ENCODE data around the gene LHFPL3. TPM values are rescaled to one million over a fixed set of nuclear protein-coding genes. Genes with fewer than 3 reads are reported as not detected.
"Not testable (repeated sequence)": the region's sequence is repeated elsewhere in the genome, so short reads cannot be mapped to it uniquely, and the experiment has no call there.

Gene LHFPL3
- total RNA-seq, 1 donor from 2014 or later: not detected

GRCh38 chr7:104482362-104483037, 154.1 kb downstream of the LHFPL3 start:
- no peak for DNase-seq (ENCODE audit: low read depth)

- DNase-seq (ENCODE audit: low read depth): no peak
Observed at GRCh38 chr7:104486931-104487330, 158.5 kb downstream of the LHFPL3 start.

- no peak for DNase-seq (ENCODE audit: low read depth)
Observed at GRCh38 chr7:104487642-104488041, 159.2 kb downstream of the LHFPL3 start.

GRCh38 chr7:104497379-104497967, 169.1 kb downstream of the LHFPL3 start:
- DNase-seq (ENCODE audit: low read depth): no peak

GRCh38 chr7:104499975-104500374, 171.6 kb downstream of the LHFPL3 start:
- no peak for DNase-seq (ENCODE audit: low read depth)

- no peak for DNase-seq (ENCODE audit: low read depth)
Observed at GRCh38 chr7:104509874-104510273, 181.5 kb downstream of the LHFPL3 start.

- DNase-seq (ENCODE audit: low read depth): no peak
Observed at GRCh38 chr7:104524853-104525252, 196.4 kb downstream of the LHFPL3 start.

- no peak for DNase-seq (ENCODE audit: low read depth)
Observed at GRCh38 chr7:104528142-104528541, 199.7 kb downstream of the LHFPL3 start.

- DNase-seq (ENCODE audit: low read depth): no peak
Observed at GRCh38 chr7:104529567-104529966, 201.2 kb downstream of the LHFPL3 start.

GRCh38 chr7:104530251-104530650, 201.8 kb downstream of the LHFPL3 start:
- DNase-seq (ENCODE audit: low read depth): no peak

GRCh38 chr7:104534149-104534548, 205.7 kb downstream of the LHFPL3 start:
- DNase-seq (ENCODE audit: low read depth): no peak

- no peak for DNase-seq (ENCODE audit: low read depth)
Observed at GRCh38 chr7:104535841-104536240, 207.4 kb downstream of the LHFPL3 start.

- DNase-seq (ENCODE audit: low read depth): no peak
Observed at GRCh38 chr7:104536956-104537355, 208.6 kb downstream of the LHFPL3 start.

- DNase-seq (ENCODE audit: low read depth): no peak
Observed at GRCh38 chr7:104538152-104538551, 209.7 kb downstream of the LHFPL3 start.

- DNase-seq (ENCODE audit: low read depth): no peak
Observed at GRCh38 chr7:104541897-104542296, 213.5 kb downstream of the LHFPL3 start.

- no peak for DNase-seq (ENCODE audit: low read depth)
Observed at GRCh38 chr7:104548861-104549260, 220.5 kb downstream of the LHFPL3 start.

GRCh38 chr7:104550362-104550761, 222.0 kb downstream of the LHFPL3 start:
- no peak for DNase-seq (ENCODE audit: low read depth)

- DNase-seq (ENCODE audit: low read depth): no peak
Observed at GRCh38 chr7:104551226-104551625, 222.8 kb downstream of the LHFPL3 start.

GRCh38 chr7:104552102-104552501, 223.7 kb downstream of the LHFPL3 start:
- DNase-seq (ENCODE audit: low read depth): peak; percentile 28

GRCh38 chr7:104553074-104553473, 224.7 kb downstream of the LHFPL3 start:
- no peak for DNase-seq (ENCODE audit: low read depth)

GRCh38 chr7:104563350-104563901, 235.0 kb downstream of the LHFPL3 start:
- DNase-seq (ENCODE audit: low read depth): not testable (repeated sequence)

GRCh38 chr7:104569751-104570150, 241.3 kb downstream of the LHFPL3 start:
- DNase-seq (ENCODE audit: low read depth): no peak

GRCh38 chr7:104572554-104572953, 244.2 kb downstream of the LHFPL3 start:
- DNase-seq (ENCODE audit: low read depth): no peak
